Caco-2 (cell line): ENCODE results near the gene TRIO. TPM values are rescaled to one million over a fixed set of nuclear protein-coding genes. Genes with fewer than 3 reads are reported as not detected.
A peak's percentile ranks its signal among the peaks of the same experiment; 100 is the strongest.

Experiments used
- BruUV-seq: library from RNA; stranded (reverse); fragments of 400-500 nt; replicated peaks from 2 replicates; lab custom pipeline; 2021; lab: Mats Ljungman, UMichigan
- CTCF ChIA-PET: fragments of 300-600 bp; sonication (Branson Sonifier 250); formaldehyde crosslinking; loops from one replicate; lab custom pipeline; 2022; ENCODE audit warnings: antibody characterized with exemption; lab: Charles Lee
- POLR2A ChIA-PET: fragments of 300-600 bp; sonication (Branson Sonifier 250); formaldehyde crosslinking; loops from one replicate; lab custom pipeline; 2022; ENCODE audit warnings: antibody characterized with exemption; lab: Charles Lee
- DNase-seq, 2 experiments: peaks; one replicate each; pipeline versions ENCODE4 v3.0.0 to v3.0.0-alpha.2; 2020 to 2022
- H3K27me3 ChIP-seq: replicated peaks from 2 replicates; pipeline ENCODE4 v1.6.0; 2011; ENCODE audit warnings: low read length; ENCODE audit not compliant: control insufficient read depth, insufficient read depth
- H3K36me3 ChIP-seq: 2 replicates; pipeline ENCODE4 v1.5.1; 2011; ENCODE audit warnings: low read length; ENCODE audit not compliant: control insufficient read depth, insufficient read depth
- H3K4me1 ChIP-seq: fragments of 250-450 bp; sonication (Bioruptor Pico); 2 replicates; pipeline ENCODE4 v1.5.1; 2020; ENCODE audit warnings: mild to moderate bottlenecking
- H3K4me3 ChIP-seq: 2 replicates; pipeline ENCODE4 v1.5.1; 2011; ENCODE audit warnings: low read depth, mild to moderate bottlenecking, control low read depth, low read length
- H3K9me3 ChIP-seq: fragments of 250-450 bp; sonication (Bioruptor Pico); 2 replicates; pipeline ENCODE4 v1.5.1; 2020; ENCODE audit warnings: mild to moderate bottlenecking, moderate library complexity
- H3K27ac Mint-ChIP-seq: one replicate; pipeline ENCODE4 v1.8.0; 2022; ENCODE audit warnings: mixed read lengths; ENCODE audit not compliant: unreplicated experiment
- H3K27me3 Mint-ChIP-seq: one replicate; pipeline ENCODE4 v1.8.0; 2022; ENCODE audit warnings: mixed read lengths; ENCODE audit not compliant: insufficient read depth, unreplicated experiment
- H3K36me3 Mint-ChIP-seq: one replicate; pipeline ENCODE4 v1.8.0; 2022; ENCODE audit warnings: mild to moderate bottlenecking, mixed read lengths; ENCODE audit not compliant: insufficient read depth, unreplicated experiment
- H3K4me1 Mint-ChIP-seq: one replicate; pipeline ENCODE4 v1.8.0; 2022; ENCODE audit warnings: low read depth, mixed read lengths; ENCODE audit not compliant: unreplicated experiment
- H3K4me3 Mint-ChIP-seq: one replicate; pipeline ENCODE4 v1.8.0; 2022; ENCODE audit warnings: mild to moderate bottlenecking, moderate library complexity, mixed read lengths; ENCODE audit not compliant: unreplicated experiment
- H3K9me3 Mint-ChIP-seq: one replicate; pipeline ENCODE4 v1.8.0; 2022; ENCODE audit warnings: mixed read lengths; ENCODE audit not compliant: unreplicated experiment
- CTCF ChIP-seq, 2 experiments: fragments of 200-600 bp in 1 of 2; IDR thresholded peaks; 1 replicate in 1 of 2; 2 replicates in 1 of 2; pipeline versions ENCODE4 v1.5.1 to v1.8.0; 2011 to 2022; ENCODE audit warnings: antibody characterized with exemption in 1 of 2, control low read depth in 1 of 2, inconsistent platforms in 1 of 2, low read depth in 1 of 2, low read length in 1 of 2, mild to moderate bottlenecking in 1 of 2, moderate library complexity in 1 of 2; ENCODE audit not compliant: insufficient read depth in 1 of 2, severe bottlenecking in 1 of 2, unreplicated experiment in 1 of 2
- intact Hi-C: fragments of 100-400 bp; cut with micrococcal nuclease; formaldehyde crosslinking; loops from one replicate; pipeline ENCODE4 v1.10.0; 2022; ENCODE audit not compliant: unreplicated experiment
- total RNA-seq: library from RNA; stranded (reverse); gene quantifications from 2 replicates; pipeline ENCODE4 v1.2.3, GENCODE V29; 2022

Gene TRIO
- total RNA-seq, 1 experiment from 2014 or later = 92.0 TPM

- Mint-ChIP-seq H3K36me3 (peaks cover 22% of the 10 kb centered on the region), H3K27ac (peak overlapping the region; percentile 85)
Observed at GRCh38 chr5:14145435-14146334, 2.5 kb downstream of the TRIO start.

GRCh38 chr5:14146725-14147124, 3.6 kb downstream of the TRIO start:
- peaks cover 20% of the 10 kb centered on the region for H3K4me1 Mint-ChIP-seq
- ChIA-PET CTCF (no interaction called here), POLR2A (no interaction called here)
- peaks cover 22% of the 10 kb centered on the region for H3K36me3 Mint-ChIP-seq
- Histone ChIP-seq H3K4me3 (no peak overlapping the region), H3K27me3 (no peaks in the 10 kb centered on the region), H3K9me3 (no peaks in the 10 kb centered on the region), H3K4me1 (peaks cover 13% of the 10 kb centered on the region; the same call in 1 of the 2 replicates), H3K36me3 (no peaks in the 10 kb centered on the region)
- no peak for DNase-seq
- no peak overlapping the region for H3K4me3 Mint-ChIP-seq
- H3K9me3 Mint-ChIP-seq = no peaks in the 10 kb centered on the region
- no TSS peak for BruUV-seq
- H3K27ac Mint-ChIP-seq = no peak overlapping the region
- H3K27me3 Mint-ChIP-seq = no peaks in the 10 kb centered on the region
- TF ChIP-seq CTCF (IDR thresholded peaks at IDR 0.05; ENCODE audit: insufficient read depth in 1 of 2, low read depth in 1 of 2, low read length in 1 of 2, severe bottlenecking in 1 of 2, unreplicated experiment in 1 of 2) = no peak
- intact Hi-C loops = loop anchor here (5.0 kb wide), 1 partner anchor 1004 kb away; no protein-coding TSS in a partner anchor

More at GRCh38 chr5:14145435-14146334, 2.5 kb downstream of the TRIO start:
- no peaks in the 10 kb centered on the region for H3K27me3 ChIP-seq
- no peak for DNase-seq
- H3K4me1 ChIP-seq = peaks cover 13% of the 10 kb centered on the region; the same call in 1 of the 2 replicates
- no peaks in the 10 kb centered on the region for H3K9me3 Mint-ChIP-seq
- H3K4me1 Mint-ChIP-seq = peaks cover 20% of the 10 kb centered on the region
- H3K4me3 ChIP-seq = peak overlapping the region; percentile 92
- ChIA-PET CTCF (interaction anchor here (1.1 kb wide), 1 partner anchor 124 kb away, joined by 9 read pairs; no protein-coding TSS in a partner anchor), POLR2A (interaction anchor here (0.6 kb wide), 2 partner anchors 158 to 513 kb away, joined by 3 to 6 read pairs; no protein-coding TSS in a partner anchor)
- H3K9me3 ChIP-seq = no peaks in the 10 kb centered on the region
- no TSS peak for BruUV-seq
- H3K36me3 ChIP-seq = no peaks in the 10 kb centered on the region
- intact Hi-C loops = loop anchor here (5.0 kb wide), 1 partner anchor 1003 kb away; no protein-coding TSS in a partner anchor
- no peaks in the 10 kb centered on the region for H3K27me3 Mint-ChIP-seq
- H3K4me3 Mint-ChIP-seq = peak overlapping the region; percentile 84
- no peak for TF ChIP-seq CTCF (IDR thresholded peaks at IDR 0.05; ENCODE audit: insufficient read depth in 1 of 2, low read depth in 1 of 2, low read length in 1 of 2, severe bottlenecking in 1 of 2, unreplicated experiment in 1 of 2)

- H3K4me1 ChIP-seq = peaks cover 13% of the 10 kb centered on the region; the same call in 1 of the 2 replicates
- CTCF ChIA-PET = no interaction called here
- TF ChIP-seq CTCF (IDR thresholded peaks at IDR 0.05; ENCODE audit: insufficient read depth in 1 of 2, low read depth in 1 of 2, low read length in 1 of 2, severe bottlenecking in 1 of 2, unreplicated experiment in 1 of 2) = no peak
- Mint-ChIP-seq H3K36me3 (peaks cover 21% of the 10 kb centered on the region), H3K27me3 (no peaks in the 10 kb centered on the region), H3K4me1 (peaks cover 20% of the 10 kb centered on the region), H3K9me3 (no peaks in the 10 kb centered on the region), H3K4me3 (no peak overlapping the region), H3K27ac (no peak overlapping the region)
- intact Hi-C loops = loop anchor here (5.0 kb wide), 1 partner anchor 1005 kb away; no protein-coding TSS in a partner anchor
- DNase-seq = no peak
- H3K27me3 ChIP-seq = no peaks in the 10 kb centered on the region
- no peaks in the 10 kb centered on the region for H3K36me3 ChIP-seq
- no TSS peak for BruUV-seq
- POLR2A ChIA-PET = no interaction called here
- no peaks in the 10 kb centered on the region for H3K9me3 ChIP-seq
- no peak overlapping the region for H3K4me3 ChIP-seq
Observed at GRCh38 chr5:14147210-14147609, 4.1 kb downstream of the TRIO start.
